Thyroid gland (tissue), 4 donors: Measurements from ENCODE around the gene PPEF1.

ENCODE experiments used
- CTCF ChIP-seq, 6 experiments: fragments of 200-600 bp in 3 of 6; fragments of 450-650 bp in 3 of 6; sonication (generic) in 3 of 6; IDR thresholded peaks; one replicate each; pipeline ENCODE4 v1.5.1; 2016 to 2019; ENCODE audit warnings: antibody characterized with exemption in 6 of 6, mild to moderate bottlenecking in 2 of 6, inconsistent platforms in 1 of 6, moderate library complexity in 1 of 6
- POLR2A ChIP-seq, 2 donors: fragments of 450-650 bp; IDR thresholded peaks; one replicate each; pipeline ENCODE4 v1.6.1; 2017; ENCODE audit warnings: antibody characterized with exemption in 2 of 2, mild to moderate bottlenecking in 2 of 2, moderate library complexity in 1 of 2

- TF ChIP-seq POLR2A (IDR thresholded peaks at IDR 0.05): no peak
- TF ChIP-seq CTCF (IDR thresholded peaks at IDR 0.05): no peak
Measured at GRCh38 chrX:18702362-18703195, 4.9 kb upstream of the PPEF1 start.
